ENCODE measurements around the gene CLEC10A.
A peak's percentile ranks its signal among the peaks of the same experiment; 100 is the strongest.

CLEC10A gene

GRCh38 chr17:7038025-7038862, 41.8 kb downstream of the CLEC10A start:
- no peak for DNase-seq (ENCODE audit: low read depth)

- DNase-seq (ENCODE audit: low read depth): peak; percentile 97
Measured at GRCh38 chr17:7035591-7036368, 44.3 kb downstream of the CLEC10A start, which contains the start of gene SLC16A13. Gene SLC16A13 (plus strand): TSS chr17:7036015. CDS start chr17:7036383, 368 bp downstream.

- DNase-seq (ENCODE audit: low read depth): no peak
Measured at GRCh38 chr17:7034955-7035590, 45.0 kb downstream of the CLEC10A start.

GRCh38 chr17:7029659-7030058, 50.4 kb downstream of the CLEC10A start:
- DNase-seq (ENCODE audit: low read depth): no peak

- no peak for DNase-seq (ENCODE audit: low read depth)
Measured at GRCh38 chr17:7029096-7029495, 51.0 kb downstream of the CLEC10A start.

GRCh38 chr17:7027335-7027734, 52.7 kb downstream of the CLEC10A start:
- DNase-seq (ENCODE audit: low read depth): no peak

- DNase-seq (ENCODE audit: low read depth): no peak
Measured at GRCh38 chr17:7026471-7027115, 53.5 kb downstream of the CLEC10A start.

- no peak for DNase-seq (ENCODE audit: low read depth)
Measured at GRCh38 chr17:7025245-7025644, 54.8 kb downstream of the CLEC10A start.
